Stimulated activated CD4-positive, alpha-beta T cell treated with anti-CD3 and anti-CD28 coated beads, TNF-alpha, amount 100 ng/mL, for 4 hours (primary cell): Measurements from ENCODE around the gene SEMA3C.

Source experiments
- DNase-seq, 3 experiments: peaks; one replicate each; pipeline ENCODE4 v3.0.0-alpha.2; 2020; ENCODE audit warnings: low read depth in 3 of 3

The SEMA3C gene

DNA sequence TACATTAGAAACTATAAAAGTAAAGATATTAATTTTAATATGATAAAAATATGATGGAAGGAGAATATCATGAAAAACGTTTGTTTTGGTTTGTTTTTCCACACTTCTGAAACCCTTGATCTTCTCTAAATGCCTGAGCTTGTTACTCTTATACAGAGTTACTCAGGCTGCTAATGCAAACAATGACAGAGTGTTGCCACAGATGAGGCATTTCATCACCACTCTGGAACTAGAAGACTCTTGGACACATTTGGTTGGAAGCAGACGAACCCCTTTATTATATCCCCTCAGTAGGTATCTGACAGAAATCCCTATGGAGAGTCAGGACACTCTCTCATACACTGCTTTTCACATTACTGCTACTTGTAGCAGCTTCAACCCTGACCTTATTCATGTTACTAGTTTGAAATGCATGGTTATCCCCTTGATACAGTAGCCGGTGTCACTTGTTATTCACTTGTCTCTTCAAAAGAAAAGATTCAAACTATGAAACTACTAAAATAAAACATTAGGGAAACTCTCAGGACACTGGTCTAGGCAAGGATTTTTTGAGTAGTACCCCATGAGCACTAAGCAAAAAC lies 66.9 kb downstream of the SEMA3C start:
- no peak for DNase-seq

GRCh38 chr7:80848841-80849240 lies 70.0 kb downstream of the SEMA3C start:
- DNase-seq = no peak

DNA sequence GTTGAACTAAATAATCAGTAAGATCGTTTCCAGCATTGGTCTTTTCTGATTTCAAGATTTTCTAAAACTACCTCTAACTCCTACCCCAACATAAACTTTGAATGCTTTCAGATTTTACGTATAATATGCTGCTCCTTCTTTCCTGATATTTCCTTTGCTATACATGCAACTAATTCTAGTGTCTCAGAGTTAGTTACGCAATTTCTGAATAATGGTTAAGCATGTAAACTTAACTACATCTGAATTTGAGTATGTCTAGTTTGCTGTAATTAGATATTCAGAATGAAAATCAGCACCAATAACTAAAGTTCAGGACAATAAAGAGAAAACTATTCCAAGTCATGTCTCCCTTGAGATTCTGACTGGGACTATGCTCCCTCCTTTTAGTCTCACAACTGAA lies 71.0 kb downstream of the SEMA3C start:
- DNase-seq = no peak

- no peak for DNase-seq
Observed at GRCh38 chr7:80847027-80847426, 71.8 kb downstream of the SEMA3C start.

DNA sequence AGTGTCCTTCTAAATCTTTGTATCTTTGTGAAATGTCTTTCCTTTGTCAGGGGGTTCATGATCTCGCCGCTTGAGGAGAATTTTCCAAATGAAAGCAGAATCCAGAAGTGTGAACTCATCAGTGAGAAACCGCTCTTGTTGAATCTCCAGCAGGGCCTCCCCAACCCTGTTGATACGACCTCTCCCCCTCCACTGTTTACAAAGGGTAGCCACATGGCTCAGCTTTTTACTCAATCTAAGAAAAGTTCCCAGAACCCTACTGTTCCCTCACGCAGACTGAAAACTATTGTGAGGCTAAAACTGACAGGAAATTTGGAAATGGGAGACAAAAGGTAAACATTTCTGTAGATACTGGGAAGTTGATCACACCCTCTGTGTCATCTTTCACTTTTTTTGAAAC lies 73.9 kb downstream of the SEMA3C start:
- DNase-seq = no peak

- no peak for DNase-seq
Observed at GRCh38 chr7:80843018-80843677, 75.7 kb downstream of the SEMA3C start.

DNA sequence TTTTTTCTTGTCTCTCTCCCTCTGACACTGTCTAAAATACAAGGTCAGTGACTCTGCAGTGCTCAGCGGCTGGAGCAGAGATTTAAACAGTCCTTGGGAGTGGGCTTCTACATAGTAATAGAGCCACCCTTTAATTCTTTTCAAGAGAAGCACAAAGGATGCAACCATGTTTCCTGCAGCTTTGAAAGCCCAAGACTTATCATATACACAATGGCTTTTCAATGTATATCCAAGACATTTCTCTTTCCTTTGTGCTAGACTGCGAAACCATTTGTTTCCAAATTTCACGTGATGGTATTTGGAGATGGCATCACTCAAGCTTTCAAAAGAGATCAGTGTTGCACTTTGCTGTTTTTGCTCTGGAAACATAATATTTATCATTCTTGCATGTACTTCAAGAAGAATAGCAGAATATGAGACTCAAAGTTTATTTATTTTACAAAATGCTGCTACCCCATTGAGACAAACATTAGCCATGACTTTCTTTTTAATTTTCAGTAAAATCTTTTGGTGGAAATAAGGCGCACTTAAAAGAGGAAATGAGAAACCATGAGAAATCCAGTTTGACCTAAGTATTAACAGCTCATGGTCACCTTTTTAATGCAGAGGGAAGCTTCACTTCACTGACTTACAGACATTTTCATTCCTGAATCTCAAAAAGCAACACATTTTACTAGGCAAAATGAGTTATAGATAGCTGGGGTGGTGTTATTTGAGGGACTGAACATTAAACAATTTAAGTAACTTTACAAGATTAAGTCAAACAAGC lies 76.6 kb downstream of the SEMA3C start:
- no peak for DNase-seq

DNA sequence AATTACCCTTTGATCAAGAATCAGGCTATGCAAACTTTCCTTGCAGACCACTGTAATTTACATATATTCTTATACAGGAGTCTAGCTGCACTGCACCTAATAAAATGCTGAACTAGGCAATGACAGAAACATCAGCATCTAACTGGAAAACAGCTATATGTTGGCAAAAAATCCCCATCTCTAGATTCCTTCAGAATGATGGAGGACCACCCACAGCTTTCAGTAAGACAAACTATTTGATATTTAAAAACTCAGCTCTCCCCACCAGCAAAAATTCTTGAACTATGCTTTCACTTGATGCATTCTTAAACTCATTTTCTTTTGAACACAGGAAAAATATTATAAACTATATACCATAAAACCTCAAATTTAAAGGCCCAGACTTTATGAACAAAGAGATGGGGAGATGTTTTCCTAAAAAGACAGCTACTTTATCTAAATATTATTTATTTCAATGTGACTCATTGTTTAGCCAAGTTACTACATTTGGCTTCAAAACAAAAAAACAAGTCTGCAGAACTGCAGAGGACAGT lies 77.4 kb downstream of the SEMA3C start:
- DNase-seq = no peak

- DNase-seq = no peak
Observed at GRCh38 chr7:80840681-80841080, 78.2 kb downstream of the SEMA3C start.

GRCh38 chr7:80839855-80840254 lies 79.0 kb downstream of the SEMA3C start:
- DNase-seq = no peak

DNA sequence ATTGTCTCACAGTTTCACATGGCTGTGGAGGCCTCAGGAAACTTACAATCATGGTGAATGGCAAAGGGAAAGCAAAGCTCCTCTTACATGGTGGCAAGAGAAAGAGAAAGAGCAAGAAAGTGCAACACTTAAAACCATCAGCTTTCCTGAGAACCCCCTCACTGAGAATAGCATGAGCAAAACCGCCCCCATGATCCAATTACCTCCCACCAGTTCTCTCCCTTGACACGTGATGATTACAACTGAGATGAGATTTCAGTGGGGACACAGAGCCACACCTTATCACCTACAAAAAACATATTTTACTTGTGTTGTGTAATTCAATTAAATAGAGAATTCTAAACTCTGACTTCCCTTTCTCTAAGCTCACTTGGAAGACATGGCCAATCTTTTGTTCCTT lies 80.2 kb downstream of the SEMA3C start:
- no peak for DNase-seq

DNA sequence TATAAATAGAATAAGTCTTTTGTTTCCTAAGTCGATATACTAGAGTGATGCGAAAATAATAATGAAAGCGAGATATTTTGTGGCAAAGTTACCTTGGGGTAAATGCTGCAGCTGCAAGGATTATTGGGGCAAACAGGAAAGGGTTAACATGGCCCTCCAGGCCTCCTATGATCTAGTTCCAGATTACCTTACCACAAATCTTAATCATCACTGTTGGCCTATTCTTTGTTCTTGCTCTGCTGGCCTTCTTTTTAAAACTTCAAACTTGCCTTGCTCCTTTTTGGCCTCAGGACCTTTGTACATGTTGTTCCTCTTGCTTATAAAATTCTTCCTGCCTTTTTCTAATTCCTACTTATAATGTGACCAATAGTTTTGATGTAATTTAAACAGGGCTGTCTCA lies 81.5 kb downstream of the SEMA3C start:
- DNase-seq = no peak

DNA sequence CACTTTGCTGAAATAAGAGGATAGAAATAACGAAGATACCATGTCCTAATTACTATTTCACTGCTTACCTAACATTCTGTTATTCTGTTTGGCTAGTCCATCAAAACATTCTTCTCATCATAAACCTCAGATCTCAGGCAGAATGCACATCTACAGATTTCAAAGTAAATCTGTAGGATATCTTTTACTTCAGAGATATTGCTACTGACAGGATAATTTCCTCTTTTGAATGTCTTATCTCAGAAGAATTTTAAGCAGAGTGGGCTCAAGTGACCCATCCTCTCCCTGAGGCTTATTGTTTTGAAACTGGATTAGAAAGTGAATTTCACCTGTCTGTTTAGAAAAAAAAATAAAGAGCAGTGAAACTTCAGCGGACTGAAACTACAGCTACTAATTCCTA lies 83.6 kb downstream of the SEMA3C start:
- no peak for DNase-seq

GRCh38 chr7:80833289-80834268 lies 85.3 kb downstream of the SEMA3C start:
- no peak for DNase-seq

GRCh38 chr7:80832006-80832405 lies 86.8 kb downstream of the SEMA3C start:
- no peak for DNase-seq

DNA sequence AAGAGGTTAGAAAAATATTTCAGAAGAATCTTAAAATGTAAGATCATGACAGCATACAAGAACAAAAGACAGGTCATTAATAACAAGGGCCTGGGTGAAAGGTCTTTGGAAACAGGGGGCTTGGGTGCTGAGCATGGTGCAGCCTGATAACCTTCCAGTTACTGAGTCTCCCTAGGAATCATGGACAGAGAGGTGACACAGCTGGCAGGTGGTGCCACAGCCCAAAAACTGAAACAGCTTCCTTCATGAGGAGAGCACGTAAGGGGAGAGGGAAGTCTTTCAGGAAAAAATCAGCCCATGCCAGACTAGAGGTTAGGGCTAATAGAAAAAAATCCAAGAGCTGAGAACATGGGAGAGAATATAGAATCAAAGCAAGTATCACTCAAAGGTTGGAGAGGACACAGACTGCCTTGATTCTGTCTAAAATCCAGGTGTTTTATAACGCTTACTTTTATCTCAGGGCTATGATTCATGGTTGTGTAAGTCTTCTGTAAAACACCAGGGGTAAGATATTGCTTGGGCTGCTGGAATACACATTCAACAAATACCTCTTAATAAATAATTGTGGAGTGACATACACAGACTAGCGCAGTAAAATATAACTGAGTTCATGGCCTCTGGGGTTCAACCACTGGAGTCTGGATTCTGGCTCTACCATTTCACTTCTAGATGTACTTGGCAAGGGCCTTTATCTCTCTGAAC lies 88.1 kb downstream of the SEMA3C start:
- no peak for DNase-seq

DNA sequence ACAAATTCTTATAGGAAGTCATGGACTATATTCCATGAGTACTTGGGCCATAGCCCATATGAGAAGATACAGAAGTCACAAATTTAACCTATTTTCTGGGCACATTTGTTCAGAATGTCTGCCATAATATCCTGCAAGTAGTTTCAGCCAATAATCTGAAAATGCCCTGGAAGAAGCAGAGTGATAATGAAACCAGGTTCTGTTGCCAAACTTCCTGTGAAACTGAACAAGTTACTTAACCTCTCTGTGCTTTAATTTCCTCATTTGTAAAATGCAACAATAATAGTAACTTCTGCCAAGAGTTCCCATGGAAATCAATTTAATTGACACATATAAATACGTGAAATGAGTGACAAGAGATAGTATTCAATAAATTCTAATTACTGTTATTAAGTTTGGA lies 88.8 kb downstream of the SEMA3C start:
- DNase-seq = no peak

- DNase-seq = no peak
Observed at GRCh38 chr7:80829527-80829926, 89.3 kb downstream of the SEMA3C start.

DNA sequence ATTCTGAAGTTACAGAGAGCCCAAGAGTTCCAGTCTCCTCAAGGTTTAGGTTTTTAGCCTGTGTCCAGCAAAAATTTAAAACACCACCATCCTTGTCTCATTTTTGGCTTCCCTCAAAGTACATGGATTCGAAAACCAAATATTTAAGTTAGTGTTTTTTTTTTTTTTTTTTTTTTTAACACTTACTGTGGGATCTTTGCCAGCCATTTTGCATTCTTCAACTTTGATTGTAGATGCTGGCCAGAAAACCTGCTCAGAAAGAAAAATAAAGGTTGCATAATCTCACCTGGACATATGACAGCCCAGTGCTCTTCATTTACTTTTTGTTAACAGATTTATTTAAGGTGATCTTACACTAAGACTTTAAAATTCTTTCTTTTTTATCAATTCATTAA lies 91.6 kb downstream of the SEMA3C start:
- DNase-seq = no peak

GRCh38 chr7:80826520-80827238 lies 92.2 kb downstream of the SEMA3C start:
- no peak for DNase-seq
